Measurements from ENCODE around the gene COLGALT1.
"Not testable (repeated sequence)": the region's sequence is repeated elsewhere in the genome, so short reads cannot be mapped to it uniquely, and the experiment has no call there.

Gene COLGALT1

GRCh38 chr19:17534767-17535166, 20.7 kb upstream of the COLGALT1 start:
- no peak for DNase-seq

GRCh38 chr19:17536955-17537354, 18.5 kb upstream of the COLGALT1 start:
- no peak for DNase-seq

- no peak for DNase-seq
Measured at GRCh38 chr19:17538684-17539237, 16.7 kb upstream of the COLGALT1 start.

DNA sequence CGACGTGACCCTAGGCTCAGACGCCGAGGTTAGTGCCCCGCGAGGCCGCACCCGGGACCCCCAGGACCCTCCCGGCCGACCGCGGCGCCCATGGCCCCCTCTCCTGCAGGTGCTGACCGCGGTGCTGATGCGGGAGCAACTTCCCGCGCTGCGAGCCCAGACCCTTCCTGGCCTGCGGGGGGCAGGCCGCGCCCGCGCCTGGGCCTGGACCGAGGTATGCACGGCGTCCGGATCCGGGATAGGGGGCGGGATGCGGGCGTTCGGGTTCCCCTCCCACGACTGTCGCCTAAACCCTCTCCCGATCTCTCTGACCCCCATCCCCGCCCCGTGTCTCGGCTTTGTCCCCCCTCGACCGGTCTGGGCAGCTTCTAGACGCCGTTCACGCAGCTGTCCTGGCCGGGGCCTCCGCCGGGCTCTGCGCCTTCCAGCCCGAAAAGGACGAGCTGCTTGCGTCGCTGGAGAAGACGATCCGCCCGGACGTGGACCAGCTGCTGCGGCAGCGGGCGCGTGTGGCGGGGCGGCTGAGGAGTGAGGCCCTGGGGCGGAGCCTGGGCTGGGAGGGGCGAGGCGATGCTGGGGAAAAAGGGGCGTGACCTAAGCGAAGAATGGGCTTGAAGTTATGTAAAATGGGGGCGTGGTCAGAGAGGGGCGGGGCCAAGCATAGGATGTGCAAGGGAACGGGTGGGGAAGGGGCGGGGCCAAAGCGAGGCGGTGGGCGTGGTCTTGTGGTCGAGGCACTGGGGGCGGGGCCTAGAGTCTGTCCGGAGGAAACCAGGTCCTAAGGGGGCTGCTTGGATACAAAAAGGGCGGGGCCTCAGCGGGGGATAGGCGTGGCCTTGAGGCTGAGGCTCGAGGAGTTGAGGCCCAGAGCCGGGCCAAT, 16.0 kb upstream of the COLGALT1 start:
- peak; percentile 75 for DNase-seq

DNA sequence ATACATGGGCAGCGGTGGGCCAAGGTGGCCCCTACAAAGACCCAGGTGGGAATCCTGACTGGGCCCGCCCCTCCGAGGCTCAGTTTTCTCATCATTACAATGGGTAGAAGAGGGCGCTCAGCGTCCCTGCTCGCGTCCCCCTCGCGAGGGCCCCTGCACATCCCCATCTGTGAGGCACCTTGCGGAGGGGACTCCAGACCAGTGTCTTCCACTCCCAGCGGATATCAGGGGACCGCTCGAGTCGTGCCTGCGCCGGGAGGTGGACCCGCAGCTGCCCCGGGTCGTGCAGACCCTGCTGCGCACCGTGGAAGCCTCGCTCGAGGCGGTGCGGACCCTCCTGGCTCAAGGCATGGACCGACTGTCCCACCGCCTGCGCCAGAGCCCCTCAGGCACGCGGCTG, 15.3 kb upstream of the COLGALT1 start:
- no peak for DNase-seq

GRCh38 chr19:17541184-17541759, 14.2 kb upstream of the COLGALT1 start:
- DNase-seq, result no peak

GRCh38 chr19:17542042-17542441, 13.4 kb upstream of the COLGALT1 start:
- DNase-seq, result no peak

DNA sequence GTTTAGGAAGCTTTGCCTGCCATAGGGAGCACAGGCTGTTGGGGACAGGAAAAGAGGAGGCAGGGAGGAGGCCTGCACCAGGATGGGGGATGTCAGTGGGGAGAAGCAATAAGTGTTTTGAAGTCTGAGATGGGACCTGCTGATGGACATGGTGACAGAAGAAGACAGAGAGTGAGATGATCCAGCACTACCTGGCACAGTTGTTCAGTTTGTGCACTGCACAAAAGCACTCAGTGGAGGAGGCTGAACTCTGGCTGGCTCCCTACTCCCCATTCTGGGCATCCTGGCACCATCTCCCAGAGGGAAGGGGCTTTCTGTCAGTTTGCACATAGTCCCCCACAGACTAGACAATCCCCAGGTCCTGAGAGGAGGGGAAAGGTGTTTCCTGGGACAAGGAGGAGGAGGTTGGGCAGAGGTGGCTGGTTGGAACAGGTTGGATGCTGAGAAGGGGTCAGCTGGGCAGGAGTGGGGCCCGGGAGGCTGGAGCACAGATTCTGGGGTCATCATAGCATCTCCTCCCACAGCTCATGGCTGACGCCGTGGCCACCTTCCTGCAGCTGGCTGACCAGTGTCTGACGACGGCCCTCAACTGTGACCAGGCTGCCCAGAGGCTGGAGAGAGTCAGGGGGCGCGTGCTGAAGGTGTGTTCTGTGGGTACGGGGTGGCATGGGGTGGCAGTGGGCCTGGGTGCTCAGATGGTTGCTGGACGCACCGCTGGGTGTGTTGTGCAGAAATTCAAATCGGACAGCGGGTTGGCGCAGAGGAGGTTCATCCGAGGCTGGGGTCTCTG, 12.5 kb upstream of the COLGALT1 start:
- no peak for DNase-seq

DNA sequence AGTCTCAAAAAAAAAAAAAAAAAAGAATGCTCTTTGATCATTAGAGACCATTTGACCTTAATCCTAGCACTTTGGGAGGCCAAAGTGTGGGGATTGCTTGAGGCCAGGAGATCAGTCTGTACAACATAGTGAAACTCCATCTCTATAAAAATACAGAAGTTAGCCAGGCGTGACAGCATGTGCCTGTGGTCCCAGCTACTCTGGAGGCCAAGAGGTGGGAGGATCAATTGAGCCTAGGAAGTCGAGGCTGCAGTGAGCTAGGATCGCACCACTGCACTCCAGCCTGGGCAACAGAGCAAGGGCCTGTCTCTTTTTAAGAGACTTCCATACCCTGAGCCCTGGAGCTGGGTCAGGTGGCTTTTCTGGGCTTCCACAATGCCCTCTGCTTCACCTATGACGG, 11.5 kb upstream of the COLGALT1 start:
- no peak for DNase-seq

DNA sequence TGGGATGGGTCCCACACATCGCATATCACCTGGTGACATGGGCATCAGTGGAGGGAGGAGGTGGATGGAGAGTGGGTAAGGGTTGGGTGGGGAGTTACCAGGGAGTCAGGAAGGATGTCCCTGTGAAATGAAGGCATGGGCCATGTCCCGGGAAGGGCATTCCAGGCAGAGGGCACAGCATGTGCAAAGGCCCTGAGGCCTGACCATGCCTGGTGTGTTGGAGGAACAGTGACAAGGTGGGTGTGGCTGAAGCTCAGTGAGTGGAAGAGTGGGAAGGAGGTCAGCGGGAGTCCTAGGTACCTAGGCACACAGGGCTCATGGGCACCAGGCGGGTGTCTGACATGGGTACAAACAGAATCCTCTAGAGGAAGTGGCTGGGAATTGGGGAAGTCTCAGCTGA, 11.0 kb upstream of the COLGALT1 start:
- DNase-seq, result no peak

GRCh38 chr19:17548145-17548544, 7.3 kb upstream of the COLGALT1 start:
- DNase-seq, result no peak

- DNase-seq, result no peak
Measured at GRCh38 chr19:17549085-17549740, 6.2 kb upstream of the COLGALT1 start.

- no peak for DNase-seq
Measured at GRCh38 chr19:17550076-17550667, 5.3 kb upstream of the COLGALT1 start.

- not testable (repeated sequence) for DNase-seq
Measured at GRCh38 chr19:17552735-17553134, 2.7 kb upstream of the COLGALT1 start.

GRCh38 chr19:17553256-17553655, 2.2 kb upstream of the COLGALT1 start:
- DNase-seq, result no peak

GRCh38 chr19:17554968-17555479, 425 bp upstream of the COLGALT1 start:
- no peak for DNase-seq

DNA sequence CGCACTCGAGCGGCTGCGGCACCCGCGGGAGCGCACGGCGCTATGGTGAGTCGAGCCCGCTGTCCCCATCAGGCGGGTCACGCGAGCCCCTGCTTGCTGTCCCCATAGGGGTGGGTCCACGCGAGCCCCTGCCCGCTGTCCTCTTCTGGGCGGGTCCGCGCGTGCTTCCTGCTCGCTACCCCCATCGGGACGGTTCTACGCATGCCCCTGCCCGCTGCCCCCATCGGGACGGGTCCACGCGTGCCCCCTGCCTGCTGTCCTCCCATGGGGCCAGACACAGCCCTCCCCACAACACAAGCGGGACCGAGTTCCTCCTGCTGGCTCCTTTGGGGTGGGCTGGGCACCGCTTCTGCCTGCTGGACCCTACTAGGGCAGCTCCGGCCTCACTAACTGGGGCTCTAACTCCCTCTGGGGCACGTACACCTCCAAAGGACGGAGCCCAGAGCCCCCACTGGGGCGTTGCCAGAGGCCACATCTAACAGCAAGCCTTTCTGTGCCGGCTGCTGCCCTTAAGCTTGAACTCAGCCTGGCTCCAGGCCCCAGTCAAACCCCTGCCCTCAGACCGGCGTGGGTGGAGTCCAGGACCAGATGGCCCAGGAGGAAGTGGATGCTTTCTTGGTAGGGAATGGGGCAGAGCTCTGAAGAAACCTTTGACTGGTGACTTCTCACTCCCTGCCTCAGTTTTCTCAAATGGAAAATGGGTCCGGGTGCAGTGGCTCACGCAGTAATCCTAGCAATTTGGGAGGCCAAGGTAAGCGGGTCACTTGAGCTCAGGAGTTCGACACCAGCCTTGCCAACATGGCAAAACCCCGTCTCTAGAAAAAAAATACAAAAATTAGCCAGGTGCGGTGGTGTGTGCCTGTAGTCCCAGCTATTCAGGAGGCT, 722 bp downstream of the COLGALT1 start:
- no peak for DNase-seq

GRCh38 chr19:17556995-17557394, 1.5 kb downstream of the COLGALT1 start:
- no peak for DNase-seq

- DNase-seq, result no peak
Measured at GRCh38 chr19:17557466-17557865, 2.0 kb downstream of the COLGALT1 start.

GRCh38 chr19:17560205-17560595, 4.8 kb downstream of the COLGALT1 start:
- DNase-seq, result no peak

GRCh38 chr19:17562097-17562496, 6.6 kb downstream of the COLGALT1 start:
- no peak for DNase-seq
